GM23338 (cell line): Measurements from ENCODE around the gene HEMK1. TPM values are rescaled to one million over a fixed set of nuclear protein-coding genes. Genes with fewer than 3 reads are reported as not detected.

Experiments
- ATAC-seq: fragments of 200-7000 bp; cut with Tn5 transposase; 3 replicates; pipeline ENCODE4 v1.9.1; 2020
- DNase-seq: peaks from one replicate; pipeline ENCODE4 v3.0.0-alpha.2; 2015; ENCODE audit warnings: low spot score
- H2AFZ ChIP-seq: fragments of 200-600 bp; sonication (generic); 2 replicates; pipeline ENCODE4 v1.8.0; 2016; ENCODE audit warnings: antibody characterized with exemption, mild to moderate bottlenecking, moderate library complexity
- H3F3A ChIP-seq: fragments of 200-600 bp; sonication (generic); replicated peaks from 2 replicates; pipeline ENCODE4 v1.8.0; 2017; ENCODE audit warnings: antibody characterized with exemption, mixed run types, low read depth
- H3K27ac ChIP-seq: fragments of 200-600 bp; sonication (generic); 2 replicates; pipeline ENCODE4 v1.6.1; 2016; ENCODE audit warnings: low read depth
- H3K27me3 ChIP-seq: fragments of 200-600 bp; sonication (generic); 2 replicates; pipeline ENCODE4 v1.8.0; 2016; ENCODE audit warnings: mild to moderate bottlenecking, mixed run types, moderate library complexity; ENCODE audit not compliant: insufficient read depth
- H3K36me3 ChIP-seq: fragments of 200-600 bp; sonication (generic); 2 replicates; pipeline ENCODE4 v1.8.0; 2016; ENCODE audit warnings: mild to moderate bottlenecking; ENCODE audit not compliant: insufficient read depth
- H3K4me1 ChIP-seq: fragments of 200-600 bp; sonication (generic); 2 replicates; pipeline ENCODE4 v1.8.0; 2016; ENCODE audit warnings: mild to moderate bottlenecking, moderate library complexity; ENCODE audit not compliant: insufficient read depth
- H3K4me2 ChIP-seq: fragments of 200-600 bp; sonication (generic); 2 replicates; pipeline ENCODE4 v1.7.1; 2017; ENCODE audit warnings: mixed run types
- H3K4me3 ChIP-seq: fragments of 200-600 bp; sonication (generic); 2 replicates; pipeline ENCODE4 v1.6.1; 2016; ENCODE audit warnings: mixed run types
- H3K79me2 ChIP-seq: fragments of 200-600 bp; sonication (generic); replicated peaks from 2 replicates; pipeline ENCODE4 v1.8.0; 2017; ENCODE audit warnings: mild to moderate bottlenecking; ENCODE audit not compliant: insufficient read depth
- H3K9me2 ChIP-seq: fragments of 200-600 bp; sonication (generic); 2 replicates; pipeline ENCODE4 v1.8.0; 2017; ENCODE audit not compliant: insufficient read depth
- H4K20me1 ChIP-seq: fragments of 200-600 bp; sonication (generic); replicated peaks from 2 replicates; pipeline ENCODE4 v1.8.0; 2017; ENCODE audit warnings: mild to moderate bottlenecking; ENCODE audit not compliant: insufficient read depth
- H3K27ac Mint-ChIP-seq: 2 replicates; pipeline ENCODE4 v1.8.0; 2020; ENCODE audit warnings: inconsistent platforms, mild to moderate bottlenecking, moderate library complexity, mixed read lengths
- H3K27me3 Mint-ChIP-seq: 3 replicates; pipeline ENCODE4 v1.8.0; 2022; ENCODE audit warnings: low read depth, mild to moderate bottlenecking, moderate library complexity, mixed read lengths, inconsistent platforms; ENCODE audit not compliant: insufficient read depth, poor library complexity
- H3K36me3 Mint-ChIP-seq: 3 replicates; pipeline ENCODE4 v1.8.0; 2021; ENCODE audit warnings: low read depth, mild to moderate bottlenecking, inconsistent platforms, moderate library complexity, mixed read lengths
- H3K4me1 Mint-ChIP-seq: 3 replicates; pipeline ENCODE4 v1.8.0; 2020; ENCODE audit warnings: mild to moderate bottlenecking, inconsistent platforms, mixed read lengths
- H3K4me3 Mint-ChIP-seq: 3 replicates; pipeline ENCODE4 v1.8.0; 2021; ENCODE audit warnings: moderate library complexity, mild to moderate bottlenecking, inconsistent platforms, mixed read lengths
- H3K9me3 Mint-ChIP-seq: 3 replicates; pipeline ENCODE4 v1.8.0; 2020; ENCODE audit warnings: moderate library complexity, mild to moderate bottlenecking, inconsistent platforms, mixed read lengths
- ETS1 ChIP-seq: IDR thresholded peaks from 2 replicates; pipeline ENCODE4 v1.6.1; 2016; ENCODE audit warnings: antibody characterized with exemption
- EZH2phosphoT487 ChIP-seq: fragments of 200-600 bp; sonication (generic); IDR thresholded peaks from one replicate; pipeline ENCODE4 v1.8.1; 2018; ENCODE audit warnings: antibody characterized with exemption; ENCODE audit not compliant: unreplicated experiment
- NANOG ChIP-seq: IDR thresholded peaks from 2 replicates; pipeline ENCODE4 v1.6.1; 2016; ENCODE audit warnings: antibody characterized with exemption, borderline replicate concordance
- STAT1 ChIP-seq: IDR thresholded peaks from one replicate; pipeline ENCODE4 v1.6.1; 2016; ENCODE audit warnings: antibody characterized with exemption; ENCODE audit not compliant: unreplicated experiment
- ZNF114 ChIP-seq: fragments of 250-450 bp; sonication (Bioruptor Pico); IDR thresholded peaks from 2 replicates; pipeline ENCODE4 v1.5.0; 2020; ENCODE audit warnings: mild to moderate bottlenecking, moderate library complexity
- ZNF462 ChIP-seq: fragments of 250-450 bp; sonication (Bioruptor Pico); IDR thresholded peaks from 2 replicates; pipeline ENCODE4 v1.5.0; 2020; ENCODE audit warnings: mild to moderate bottlenecking, moderate library complexity
- polyA plus RNA-seq: library from polyadenylated mRNA; unstranded; fragments of >200 nt; fragmentation: Nextera tagmentation; extraction: Ambion mirVana; gene quantifications from 2 replicates; pipeline ENCODE4 v1.2.1, GENCODE V29; 2016
- total RNA-seq: library from RNA; depleted of rRNA; stranded (reverse); fragments of >200 nt; shearing (Covaris generic); gene quantifications from 2 replicates; pipeline ENCODE4 v1.2.3, GENCODE V29; 2014
- TF ChIP-seq, protein P1 (sequence below), 2 experiments: fragments of 200-600 bp in 1 of 2; sonication (generic) in 1 of 2; conservative IDR thresholded peaks; 2 replicates each; pipeline versions ENCODE4 v1.5.1 to v1.6.1; 2016 to 2017; ENCODE audit warnings: antibody characterized with exemption in 2 of 2, low read depth in 2 of 2, mild to moderate bottlenecking in 2 of 2, moderate library complexity in 1 of 2

HEMK1 gene
- total and polyA plus RNA-seq, 2 experiments from 2014 or later = 5.6 to 10.1 TPM

- no peak for TF ChIP-seq ZNF462 (CRISPR knock-in tag)
- no peak for TF ChIP-seq NANOG
- TF ChIP-seq ETS1 = no peak
- no peak for TF ChIP-seq ZNF114
- no peak for TF ChIP-seq EZH2phosphoT487
Observed at GRCh38 chr3:50571486-50571885, 2.2 kb downstream of the HEMK1 start (continued).

DNA sequence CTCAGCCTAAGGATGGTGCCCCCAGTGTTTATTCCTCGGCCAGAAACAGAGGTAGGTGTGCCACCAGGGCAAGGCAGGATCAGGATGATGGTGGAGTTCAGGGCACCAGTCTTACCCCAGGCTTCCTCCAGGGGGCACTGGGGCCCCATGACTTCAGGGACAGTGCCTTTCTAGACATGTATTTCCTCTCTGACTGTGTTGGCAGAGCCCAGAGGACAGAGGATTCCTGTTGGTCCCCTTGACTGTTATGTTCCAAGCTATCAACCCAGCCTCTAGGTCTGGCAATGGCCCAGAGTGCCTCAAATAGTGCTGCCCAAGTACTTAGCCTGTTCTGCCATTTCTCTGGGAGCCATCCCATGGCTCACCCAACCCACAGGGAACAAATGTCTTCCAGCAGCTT lies 2.8 kb downstream of the HEMK1 start:
- Histone ChIP-seq H3K4me2 (no peak overlapping the region), H3K27ac (no peak overlapping the region), H3K4me3 (no peak overlapping the region), H2AFZ (no peak overlapping the region), H4K20me1 (no peaks in the 10 kb centered on the region), H3K27me3 (peaks cover under 1% of the 10 kb centered on the region; the same call in 1 of the 2 replicates), H3K4me1 (no peaks in the 10 kb centered on the region; the same call in 1 of the 2 replicates), H3K36me3 (no peaks in the 10 kb centered on the region), H3K79me2 (peaks cover 7% of the 10 kb centered on the region; the same call in 1 of the 2 replicates), H3K9me2 (no peaks in the 10 kb centered on the region), H3F3A (peaks cover 17% of the 10 kb centered on the region)
- peaks cover 9% of the 10 kb centered on the region for H3K27me3 Mint-ChIP-seq
- H3K27ac Mint-ChIP-seq = no peak overlapping the region
- H3K36me3 Mint-ChIP-seq = no peaks in the 10 kb centered on the region
- TF ChIP-seq ETS1 = no peak
- TF ChIP-seq STAT1 = no peak
- TF ChIP-seq, protein P1, sequence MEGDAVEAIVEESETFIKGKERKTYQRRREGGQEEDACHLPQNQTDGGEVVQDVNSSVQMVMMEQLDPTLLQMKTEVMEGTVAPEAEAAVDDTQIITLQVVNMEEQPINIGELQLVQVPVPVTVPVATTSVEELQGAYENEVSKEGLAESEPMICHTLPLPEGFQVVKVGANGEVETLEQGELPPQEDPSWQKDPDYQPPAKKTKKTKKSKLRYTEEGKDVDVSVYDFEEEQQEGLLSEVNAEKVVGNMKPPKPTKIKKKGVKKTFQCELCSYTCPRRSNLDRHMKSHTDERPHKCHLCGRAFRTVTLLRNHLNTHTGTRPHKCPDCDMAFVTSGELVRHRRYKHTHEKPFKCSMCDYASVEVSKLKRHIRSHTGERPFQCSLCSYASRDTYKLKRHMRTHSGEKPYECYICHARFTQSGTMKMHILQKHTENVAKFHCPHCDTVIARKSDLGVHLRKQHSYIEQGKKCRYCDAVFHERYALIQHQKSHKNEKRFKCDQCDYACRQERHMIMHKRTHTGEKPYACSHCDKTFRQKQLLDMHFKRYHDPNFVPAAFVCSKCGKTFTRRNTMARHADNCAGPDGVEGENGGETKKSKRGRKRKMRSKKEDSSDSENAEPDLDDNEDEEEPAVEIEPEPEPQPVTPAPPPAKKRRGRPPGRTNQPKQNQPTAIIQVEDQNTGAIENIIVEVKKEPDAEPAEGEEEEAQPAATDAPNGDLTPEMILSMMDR (conservative IDR thresholded peaks at IDR 0.05; ENCODE audit: low read depth in 2 of 2) = peak; percentile 77 to 88
- ATAC-seq (peak; percentile 9), DNase-seq (peak; percentile 81)
- no peaks in the 10 kb centered on the region for H3K9me3 Mint-ChIP-seq
- H3K4me3 Mint-ChIP-seq = no peak overlapping the region
- peaks cover 4% of the 10 kb centered on the region; the same call in 2 of the 3 replicates for H3K4me1 Mint-ChIP-seq
